GM10248 (cell line): ENCODE results near the gene CDKAL1.
A peak's percentile ranks its signal among the peaks of the same experiment; 100 is the strongest.

Experiments
- CTCF ChIA-PET: fragments of 300-600 bp; sonication (Branson Sonifier 250); formaldehyde crosslinking; extraction: SDS; loops from one replicate; lab custom pipeline; 2021; ENCODE audit warnings: antibody characterized with exemption; lab: Yijun Ruan, JAX
- POLR2A ChIA-PET: fragments of 350-650 bp; sonication (Branson Sonifier 250); formaldehyde crosslinking; extraction: SDS; loops from one replicate; lab custom pipeline; 2020; ENCODE audit warnings: antibody characterized with exemption; lab: Yijun Ruan, JAX
- DNase-seq: peaks from one replicate; pipeline ENCODE4 v3.0.0; 2012; ENCODE audit errors: extremely low spot score
- CTCF ChIP-seq: IDR thresholded peaks from 2 replicates; pipeline ENCODE4 v1.5.1; 2012; ENCODE audit warnings: mild to moderate bottlenecking, low read depth; ENCODE audit errors: extremely low read depth, missing control alignments, control extremely low read depth

The CDKAL1 gene

GRCh38 chr6:20875369-20875963 lies 341.2 kb downstream of the CDKAL1 start:
- ChIA-PET POLR2A (no interaction called here), CTCF (interaction anchor here (0.7 to 1.2 kb wide), 5 partner anchors 13 to 714 kb away, joined by 3 to 4 read pairs (median 3); no protein-coding TSS in a partner anchor)
- DNase-seq: no peak
- no peak for TF ChIP-seq CTCF

- CTCF ChIA-PET: interaction anchor here (0.7 to 1.5 kb wide), 6 partner anchors 10 to 713 kb away, joined by 3 to 5 read pairs (median 3); no protein-coding TSS in a partner anchor
- POLR2A ChIA-PET: no interaction called here
- TF ChIP-seq CTCF: no peak
- no peak for DNase-seq
These were observed 341.8 kb downstream of the CDKAL1 start for GRCh38 chr6:20876036-20876435.

GRCh38 chr6:20876561-20876960 lies 342.3 kb downstream of the CDKAL1 start:
- DNase-seq: no peak
- no peak for TF ChIP-seq CTCF
- CTCF ChIA-PET: interaction anchor here (1.1 to 1.5 kb wide), 4 partner anchors 11 to 712 kb away, joined by 4 to 5 read pairs (median 4); no protein-coding TSS in a partner anchor

GRCh38 chr6:20877008-20877937 lies 343.0 kb downstream of the CDKAL1 start:
- no peak for TF ChIP-seq CTCF
- POLR2A ChIA-PET: no interaction called here
- DNase-seq: peak; percentile 79
- CTCF ChIA-PET: interaction anchor here (0.9 to 1.5 kb wide), 7 partner anchors 11 to 712 kb away, joined by 3 to 5 read pairs (median 3); no protein-coding TSS in a partner anchor

More at GRCh38 chr6:20876561-20876960, 342.3 kb downstream of the CDKAL1 start:
- POLR2A ChIA-PET: no interaction called here

- ChIA-PET CTCF (interaction anchor here (1.5 kb wide), 1 partner anchor 21 kb away, joined by 3 read pairs; no protein-coding TSS in a partner anchor), POLR2A (interaction anchor here (0.6 kb wide), 1 partner anchor 19 kb away, joined by 4 read pairs; no protein-coding TSS in a partner anchor)
These were observed 344.9 kb downstream of the CDKAL1 start for GRCh38 chr6:20879121-20879520.

More at GRCh38 chr6:20879121-20879520, 344.9 kb downstream of the CDKAL1 start:
- no peak for TF ChIP-seq CTCF
- DNase-seq: no peak
